Dermis microvascular lymphatic vessel endothelial cell (primary cell): ENCODE results near the gene ACTL9. TPM values are rescaled to one million over a fixed set of nuclear protein-coding genes. Genes with fewer than 3 reads are reported as not detected.
A peak's percentile ranks its signal among the peaks of the same experiment; 100 is the strongest.

Experiments
- DNase-seq, 2 donors: peaks; one replicate each; pipeline versions ENCODE4 v3.0.0 to v3.0.0-alpha.2; 2010; ENCODE audit warnings: low read depth in 2 of 2
- total RNA-seq: library from RNA; depleted of rRNA; stranded (reverse); fragments of >200 nt; gene quantifications from 2 replicates; pipeline ENCODE4 v1.2.1, GENCODE V29; 2014

ACTL9 gene
- total RNA-seq, 1 donor from 2014 or later = not detected

DNA sequence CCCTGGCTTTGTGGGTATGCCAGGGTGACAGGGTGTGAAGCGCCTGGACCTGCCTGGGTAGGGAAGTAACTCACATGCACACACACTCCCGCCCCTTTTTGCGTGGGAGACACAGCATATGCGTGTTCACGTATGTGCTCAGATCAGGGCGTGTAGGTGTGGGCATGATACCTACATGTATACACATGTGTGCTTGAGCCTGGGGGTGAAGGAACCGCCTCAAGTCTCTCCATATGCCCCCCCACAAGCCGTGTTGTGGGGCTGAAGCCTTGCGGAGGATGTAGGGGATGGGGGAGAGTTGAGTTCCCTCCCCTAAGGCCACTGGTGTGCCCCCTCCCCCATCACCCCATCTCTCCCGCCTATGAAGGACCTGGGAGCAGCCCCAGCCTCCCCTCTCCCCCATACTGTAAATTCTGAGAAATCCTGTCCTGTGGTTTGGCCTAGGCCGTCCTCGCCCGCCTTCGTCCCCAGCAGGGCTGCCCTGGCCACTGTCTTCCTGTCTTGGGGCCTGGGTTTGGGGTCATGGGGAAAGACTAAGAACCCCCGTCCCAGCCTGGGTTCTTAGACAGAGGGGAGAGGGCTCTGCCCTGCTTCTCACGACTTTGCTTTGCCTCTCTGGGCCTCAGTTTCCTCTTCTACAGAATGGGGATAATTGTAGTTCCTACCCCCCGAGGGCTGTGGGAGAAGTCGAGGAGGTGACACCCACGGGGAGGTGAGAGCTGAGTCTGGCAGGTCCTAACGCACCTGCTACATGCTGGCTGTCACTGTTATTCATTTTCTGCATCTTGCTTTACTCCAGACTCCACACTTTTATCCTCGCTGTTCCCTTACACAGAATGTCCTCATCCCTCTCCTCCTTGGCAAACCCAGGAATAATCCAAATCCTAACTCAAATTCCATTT, 14.3 kb downstream of the ACTL9 start:
- no peak for DNase-seq

GRCh38 chr19:8682931-8683330, 15.7 kb downstream of the ACTL9 start:
- no peak for DNase-seq

GRCh38 chr19:8682472-8682871, 16.1 kb downstream of the ACTL9 start:
- no peak for DNase-seq

- no peak for DNase-seq
Measured at GRCh38 chr19:8681345-8682029, 17.1 kb downstream of the ACTL9 start.

DNA sequence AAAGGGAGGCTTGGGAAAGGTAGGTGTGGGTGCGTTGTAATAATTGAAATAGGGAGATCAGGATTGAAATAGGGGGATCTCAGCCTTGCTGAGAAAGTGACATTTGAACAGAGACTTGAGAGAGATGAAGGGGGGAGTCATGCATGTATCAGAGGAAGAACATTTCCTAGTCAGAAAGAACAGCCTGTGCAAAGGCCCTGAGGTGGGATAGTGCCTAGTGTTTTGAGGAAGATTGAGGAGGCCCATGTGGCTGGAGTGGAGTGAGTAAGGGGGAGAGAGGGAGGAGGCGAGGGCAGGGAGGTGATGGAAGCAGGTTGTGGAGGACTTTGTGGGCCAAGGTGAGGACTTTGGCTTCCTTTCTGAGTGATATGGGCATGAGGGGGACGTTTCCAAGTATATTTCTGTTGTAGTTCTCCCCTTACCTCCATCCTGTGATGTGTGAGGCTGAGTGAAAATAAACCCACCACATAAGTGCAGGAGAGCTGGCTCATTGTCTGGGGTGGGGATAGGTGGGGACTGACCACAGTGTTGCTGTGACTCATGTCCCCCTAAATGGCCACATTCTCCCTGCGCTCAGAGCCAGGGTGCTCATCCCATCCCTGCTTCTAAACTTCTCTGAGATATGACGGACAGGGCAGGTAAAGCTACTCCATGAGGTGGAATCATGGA, 17.8 kb downstream of the ACTL9 start:
- DNase-seq = no peak

DNA sequence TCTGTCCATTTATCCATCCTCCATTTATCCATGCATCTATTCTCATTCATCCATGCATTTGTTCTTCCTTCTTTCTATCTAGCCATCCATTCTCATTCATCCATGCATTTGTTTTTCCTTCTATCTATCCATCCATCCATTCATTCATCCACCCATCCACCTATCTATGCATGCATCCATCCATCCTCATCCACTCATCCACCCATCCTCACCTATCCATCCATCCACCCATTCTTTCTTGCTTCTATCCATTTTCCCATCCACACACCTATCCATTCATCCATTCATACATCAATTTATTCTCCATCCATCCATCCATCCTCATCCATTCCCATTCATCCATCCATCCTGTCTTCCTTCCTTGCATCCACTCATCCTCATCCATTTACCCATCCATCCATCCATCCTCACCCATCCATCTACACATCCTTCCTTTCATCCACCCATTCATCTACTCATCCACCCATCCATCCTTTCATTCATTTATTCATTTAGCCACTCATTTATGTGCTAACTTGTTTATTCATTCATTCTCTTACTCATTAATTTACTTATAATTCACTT, 20.3 kb downstream of the ACTL9 start:
- DNase-seq = no peak

GRCh38 chr19:8675066-8675465, 23.5 kb downstream of the ACTL9 start:
- no peak for DNase-seq

GRCh38 chr19:8673276-8673891, 25.2 kb downstream of the ACTL9 start:
- no peak for DNase-seq

DNA sequence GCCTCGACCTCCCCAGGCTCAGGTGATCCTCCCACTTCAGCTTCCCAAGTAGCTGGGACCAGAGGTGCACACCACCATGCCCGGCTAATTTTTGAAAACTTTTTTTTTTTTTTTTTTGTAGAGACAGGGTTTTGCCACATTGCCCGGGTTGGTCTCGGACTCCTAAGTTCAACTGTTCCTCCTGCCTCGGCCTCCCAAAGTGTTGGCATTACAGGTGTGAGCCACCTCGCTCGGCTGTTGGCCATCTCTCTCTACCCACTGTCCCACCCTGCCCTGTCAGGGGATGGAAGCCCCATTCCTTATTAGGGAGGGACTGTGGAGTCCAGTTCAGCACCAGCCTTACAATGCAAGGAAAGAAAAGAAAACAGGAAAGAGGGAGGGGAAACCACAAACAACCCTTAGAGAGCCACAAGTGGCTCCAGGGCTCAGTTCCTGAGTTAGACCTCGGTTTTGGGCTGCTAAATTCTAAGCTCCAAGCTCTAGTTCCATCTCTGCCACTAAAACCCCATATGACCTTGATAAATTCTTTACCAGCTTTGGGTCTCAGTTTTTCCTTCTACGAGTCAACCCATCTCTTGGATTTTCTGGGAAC, 31.7 kb downstream of the ACTL9 start:
- DNase-seq = no peak

- DNase-seq = no peak
Measured at GRCh38 chr19:8665468-8666213, 33.0 kb downstream of the ACTL9 start.

- no peak for DNase-seq
Measured at GRCh38 chr19:8664671-8665057, 33.9 kb downstream of the ACTL9 start.

DNA sequence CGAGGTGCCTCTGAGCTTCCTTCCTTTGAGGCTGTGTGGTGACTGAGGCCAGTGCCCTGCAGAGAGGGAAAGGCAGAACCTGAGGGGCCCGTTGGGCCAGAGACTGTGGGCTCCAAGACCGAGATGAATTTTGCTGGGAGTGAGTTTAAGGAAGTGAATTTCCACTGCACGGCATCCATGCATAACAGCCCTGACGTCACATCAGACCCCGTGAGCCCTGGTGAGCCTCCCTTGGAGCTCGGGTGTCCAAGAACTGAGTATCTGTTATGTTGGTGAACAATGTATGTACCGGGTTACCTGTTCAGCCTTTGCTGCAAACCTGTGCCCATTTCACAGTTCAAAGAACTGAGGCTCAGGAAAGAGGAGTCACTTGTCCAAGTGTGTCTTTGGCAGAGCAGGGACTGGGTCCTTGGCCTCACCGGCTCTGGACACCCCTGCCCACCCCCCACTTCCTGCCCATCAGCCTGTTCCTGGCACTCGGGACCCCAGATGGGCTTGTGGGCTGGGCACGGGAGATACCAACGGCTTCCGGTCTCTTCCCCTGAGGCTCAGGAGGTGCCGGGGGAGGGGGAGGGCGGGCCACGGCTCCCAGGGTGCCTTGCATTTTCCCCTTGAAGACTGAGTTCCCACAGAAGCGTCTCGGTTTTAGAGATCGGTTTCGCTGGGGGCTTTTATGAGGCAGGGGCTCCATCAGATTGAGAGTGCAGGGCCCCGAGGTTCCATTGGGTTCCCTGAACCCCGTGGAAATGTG, 34.5 kb downstream of the ACTL9 start:
- DNase-seq = no peak

GRCh38 chr19:8662263-8662662, 36.3 kb downstream of the ACTL9 start:
- DNase-seq = no peak

- no peak for DNase-seq
Measured at GRCh38 chr19:8659905-8660304, 38.7 kb downstream of the ACTL9 start.

DNA sequence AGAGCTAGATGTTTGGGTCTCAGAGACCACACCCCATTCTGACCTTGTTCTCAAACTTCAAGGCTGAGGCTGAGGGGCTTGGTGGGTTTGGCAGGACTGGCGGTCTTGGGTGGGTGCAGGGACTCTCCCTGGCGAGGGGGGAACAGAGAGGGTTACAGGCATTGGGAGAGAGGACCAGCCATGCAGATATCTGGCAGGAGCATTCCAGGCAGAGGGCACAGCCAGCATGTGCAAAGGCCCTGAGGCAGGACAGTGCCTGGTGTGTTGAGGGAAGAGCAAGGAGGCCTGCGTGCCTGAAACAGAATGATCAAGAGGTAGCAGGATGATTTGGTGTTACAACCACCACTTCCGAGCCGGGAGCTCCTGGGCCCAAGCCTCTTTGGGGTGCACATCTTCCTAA, 40.7 kb downstream of the ACTL9 start:
- no peak for DNase-seq

GRCh38 chr19:8655340-8655709, 43.3 kb downstream of the ACTL9 start:
- no peak for DNase-seq

DNA sequence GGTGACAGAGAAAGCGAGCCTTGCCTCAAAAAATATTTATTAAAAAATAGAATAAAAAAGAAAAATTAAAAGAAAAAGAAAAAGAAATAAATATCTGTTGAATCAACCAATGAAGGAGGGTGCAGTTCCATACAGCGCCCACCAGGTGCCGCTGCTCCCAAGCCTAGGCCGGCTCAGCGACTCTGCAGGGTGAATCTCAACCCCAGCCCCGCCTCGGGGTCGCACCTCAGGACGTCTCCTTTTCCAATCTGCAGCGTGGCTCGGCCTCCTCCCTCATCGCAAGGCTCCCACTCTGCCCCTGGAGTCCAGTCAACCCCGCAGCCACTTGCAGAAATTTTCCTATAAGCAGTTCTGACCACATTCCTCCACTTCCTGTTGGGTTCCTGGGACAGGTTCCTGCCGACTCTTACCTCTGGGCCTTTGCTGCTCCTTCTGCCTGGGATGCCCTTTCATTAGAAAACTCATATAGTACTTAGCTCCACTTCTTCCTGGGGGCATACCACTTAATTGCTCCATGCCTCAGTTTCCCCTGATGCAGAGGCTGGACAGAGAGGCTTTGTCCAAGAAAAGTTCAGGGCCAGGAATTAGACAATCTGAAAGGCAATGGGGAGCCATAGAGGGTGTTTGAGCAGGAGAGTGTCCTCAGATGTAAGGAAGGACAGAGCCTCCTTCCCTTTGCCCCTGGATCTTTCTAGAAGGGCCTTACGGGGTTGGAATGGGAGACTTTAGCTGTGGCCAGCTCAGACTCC, 43.8 kb downstream of the ACTL9 start:
- peak in 1 of 2 donors; percentile 44 for DNase-seq

DNA sequence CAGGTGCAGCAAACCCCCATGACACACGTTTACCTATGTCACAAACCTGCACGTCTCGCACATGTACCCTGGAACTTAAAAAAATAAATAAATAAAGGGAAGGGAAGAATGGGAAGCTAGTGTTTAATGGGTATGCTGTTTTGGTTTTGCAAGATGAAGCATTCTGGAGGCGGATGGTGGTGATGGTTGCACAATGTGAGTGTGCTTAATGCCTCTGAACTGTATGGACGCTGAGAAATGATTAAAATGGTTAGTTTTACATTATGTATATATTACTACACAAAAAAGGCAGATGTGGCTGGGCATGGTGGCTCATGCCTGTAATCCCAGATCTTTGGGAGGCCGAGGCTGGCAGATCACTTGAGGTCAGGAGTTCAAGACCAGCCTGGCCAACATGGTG, 50.4 kb downstream of the ACTL9 start:
- DNase-seq = no peak
